CD4-positive, CD25-positive, alpha-beta regulatory T cell (primary cell): ENCODE data around the gene KCTD6. TPM values are rescaled to one million over a fixed set of nuclear protein-coding genes. Genes with fewer than 3 reads are reported as not detected.
"Not testable (repeated sequence)": the region's sequence is repeated elsewhere in the genome, so short reads cannot be mapped to it uniquely, and the experiment has no call there.

Experiments used
- ATAC-seq, 2 donors: fragments of 150-1000 bp; cut with Tn5 transposase; one replicate each; pipeline ENCODE4 v1.10.0; 2021; ENCODE audit warnings: low read depth in 2 of 2, moderate number of reproducible peaks in 2 of 2, moderate library complexity in 1 of 2
- DNase-seq, 3 donors: peaks; one replicate each; pipeline versions ENCODE4 v3.0.0 to v3.0.0-alpha.2; 2012 to 2022; ENCODE audit warnings: mixed read lengths in 1 of 3
- H3K27ac ChIP-seq: one replicate; pipeline ENCODE4 v1.7.0; 2013; ENCODE audit warnings: mild to moderate bottlenecking, low read length; ENCODE audit not compliant: insufficient read depth, poor library complexity, severe bottlenecking
- H3K27me3 ChIP-seq: one replicate; pipeline ENCODE4 v1.7.0; 2013; ENCODE audit warnings: low read length; ENCODE audit not compliant: control insufficient read depth, insufficient read depth
- H3K36me3 ChIP-seq: one replicate; pipeline ENCODE4 v1.7.0; 2013; ENCODE audit warnings: mild to moderate bottlenecking, low read length, moderate library complexity; ENCODE audit not compliant: control insufficient read depth, insufficient read depth
- H3K4me1 ChIP-seq: 2 replicates; pipeline ENCODE4 v1.7.0; 2013; ENCODE audit warnings: mild to moderate bottlenecking, low read length; ENCODE audit not compliant: insufficient read depth, control insufficient read depth, poor library complexity, severe bottlenecking
- H3K4me3 ChIP-seq: one replicate; pipeline ENCODE4 v1.7.0; 2013; ENCODE audit warnings: low read depth, mild to moderate bottlenecking, low read length, moderate library complexity
- H3K9me3 ChIP-seq, 2 experiments: 1 replicate in 1 of 2; 2 replicates in 1 of 2; pipeline ENCODE4 v1.7.0; 2013; ENCODE audit warnings: low read length in 2 of 2, mild to moderate bottlenecking in 1 of 2, moderate library complexity in 1 of 2; ENCODE audit not compliant: control insufficient read depth in 2 of 2
- H3K27ac Mint-ChIP-seq, 3 donors: one replicate each; pipeline ENCODE4 v1.8.0; 2020 to 2022; ENCODE audit warnings: mild to moderate bottlenecking in 3 of 3, mixed read lengths in 3 of 3, moderate library complexity in 2 of 3
- H3K27me3 Mint-ChIP-seq: one replicate; pipeline ENCODE4 v1.8.0; 2022; ENCODE audit warnings: mild to moderate bottlenecking, mixed read lengths
- H3K36me3 Mint-ChIP-seq: one replicate; pipeline ENCODE4 v1.8.0; 2020; ENCODE audit warnings: mixed read lengths
- H3K4me1 Mint-ChIP-seq, 4 donors: one replicate each; pipeline ENCODE4 v1.8.0; 2020 to 2022; ENCODE audit warnings: mixed read lengths in 4 of 4, mild to moderate bottlenecking in 1 of 4
- H3K4me3 Mint-ChIP-seq, 4 donors: one replicate each; pipeline ENCODE4 v1.8.0; 2020 to 2022; ENCODE audit warnings: mild to moderate bottlenecking in 4 of 4, mixed read lengths in 4 of 4, moderate library complexity in 3 of 4
- H3K9me3 Mint-ChIP-seq, 7 donors: one replicate each; pipeline ENCODE4 v1.8.0; 2020 to 2022; ENCODE audit warnings: mixed read lengths in 7 of 7, mild to moderate bottlenecking in 3 of 7, moderate library complexity in 2 of 7
- polyA plus RNA-seq, 4 donors: library from polyadenylated mRNA; unstranded; fragments of 300-500 nt; fragmentation: Illumina TruSeq; gene quantifications; one replicate each; pipeline ENCODE4 v1.2.3, GENCODE V29; 2021
- total RNA-seq: library from RNA; stranded (reverse); gene quantifications from one replicate; pipeline ENCODE4 v1.2.3, GENCODE V29; 2022

The KCTD6 gene
- total and polyA plus RNA-seq, 5 donors from 2014 or later = 5.8 to 14.3 (median 9.8) TPM

DNA sequence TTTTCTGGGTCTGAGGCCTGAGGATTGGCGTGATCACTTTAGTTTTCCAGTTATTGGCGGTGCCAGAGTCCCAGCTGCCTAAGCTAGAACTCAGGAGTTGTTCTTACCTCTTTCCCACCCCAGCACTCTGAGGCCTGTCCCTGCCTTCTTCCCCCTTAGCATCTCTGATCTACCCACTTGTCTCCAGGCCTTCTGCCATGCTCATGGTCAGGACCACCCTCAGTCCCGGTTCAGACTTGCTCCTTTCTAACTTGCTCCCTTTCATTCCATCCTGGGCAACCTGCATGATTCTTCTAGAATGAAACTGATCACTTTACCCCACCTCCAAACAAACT, 29.4 kb downstream of the KCTD6 start:
- ATAC-seq (no peak), DNase-seq (no peak)
- H3K4me1 ChIP-seq = no peaks in the 10 kb centered on the region
- H3K4me3 ChIP-seq = no peak overlapping the region
- Mint-ChIP-seq H3K9me3 (no peaks in the 10 kb centered on the region), H3K27ac (peak overlapping the region in 1 of 3 donors; percentile 63), H3K36me3 (no peaks in the 10 kb centered on the region), H3K27me3 (no peaks in the 10 kb centered on the region), H3K4me1 (no peaks in the 10 kb centered on the region), H3K4me3 (no peak overlapping the region)
- no peak overlapping the region for H3K27ac ChIP-seq
- no peaks in the 10 kb centered on the region for H3K36me3 ChIP-seq
- no peaks in the 10 kb centered on the region for H3K27me3 ChIP-seq
- H3K9me3 ChIP-seq = no peaks in the 10 kb centered on the region

GRCh38 chr3:58521917-58522631, 30.2 kb downstream of the KCTD6 start:
- Histone ChIP-seq H3K27ac (no peak overlapping the region), H3K27me3 (no peaks in the 10 kb centered on the region), H3K4me1 (no peaks in the 10 kb centered on the region), H3K4me3 (no peak overlapping the region), H3K9me3 (no peaks in the 10 kb centered on the region), H3K36me3 (no peaks in the 10 kb centered on the region)
- Mint-ChIP-seq H3K4me1 (no peaks in the 10 kb centered on the region), H3K4me3 (no peak overlapping the region), H3K27ac (peak overlapping the region in 1 of 3 donors; percentile 63), H3K27me3 (no peaks in the 10 kb centered on the region), H3K36me3 (no peaks in the 10 kb centered on the region), H3K9me3 (no peaks in the 10 kb centered on the region)
- ATAC-seq (no peak), DNase-seq (no peak)

- Histone ChIP-seq H3K27me3 (no peaks in the 10 kb centered on the region), H3K4me3 (no peak overlapping the region), H3K9me3 (no peaks in the 10 kb centered on the region), H3K4me1 (no peaks in the 10 kb centered on the region), H3K27ac (no peak overlapping the region), H3K36me3 (no peaks in the 10 kb centered on the region)
- no peaks in the 10 kb centered on the region for H3K27me3 Mint-ChIP-seq
- no peak overlapping the region for H3K4me3 Mint-ChIP-seq
- DNase-seq (no peak), ATAC-seq (no peak)
- H3K27ac Mint-ChIP-seq = no peak overlapping the region
- no peaks in the 10 kb centered on the region for H3K4me1 Mint-ChIP-seq
- H3K36me3 Mint-ChIP-seq = no peaks in the 10 kb centered on the region
- H3K9me3 Mint-ChIP-seq = no peaks in the 10 kb centered on the region
Measured at GRCh38 chr3:58522759-58523425, 31.0 kb downstream of the KCTD6 start.

DNA sequence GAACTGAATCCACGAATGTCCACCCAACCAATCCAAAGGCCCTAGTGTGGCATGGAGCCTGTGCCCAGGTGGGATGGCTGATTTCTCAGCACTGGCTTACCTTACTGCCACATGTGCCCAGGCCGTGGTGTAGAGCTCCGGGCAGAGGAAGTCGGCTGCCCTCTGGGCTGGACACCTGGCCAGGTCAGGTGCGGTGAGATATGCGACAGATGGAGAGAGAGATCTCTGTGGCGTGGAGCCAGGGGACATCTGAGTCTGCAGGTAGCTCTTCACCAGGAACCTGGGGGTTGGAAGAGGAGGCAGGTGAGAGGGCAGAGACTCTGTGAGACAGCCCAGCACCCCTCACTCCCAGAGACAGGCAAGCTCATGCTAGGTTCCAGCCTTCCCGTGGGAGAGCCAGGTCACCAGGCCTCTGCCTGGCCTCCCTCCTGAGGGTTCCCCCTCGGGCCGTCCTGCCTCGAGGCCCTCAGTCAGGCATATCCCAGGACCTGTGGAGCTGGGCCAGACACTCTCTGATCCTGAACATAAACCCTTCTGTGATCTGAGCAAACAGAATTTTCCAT, 32.5 kb downstream of the KCTD6 start:
- no peak for DNase-seq
- H3K4me3 Mint-ChIP-seq = no peak overlapping the region
- H3K9me3 Mint-ChIP-seq = no peaks in the 10 kb centered on the region
- Histone ChIP-seq H3K4me3 (no peak overlapping the region), H3K9me3 (no peaks in the 10 kb centered on the region), H3K36me3 (no peaks in the 10 kb centered on the region), H3K4me1 (no peaks in the 10 kb centered on the region), H3K27ac (no peak overlapping the region), H3K27me3 (no peaks in the 10 kb centered on the region)
- ATAC-seq = no peak
- H3K36me3 Mint-ChIP-seq = no peaks in the 10 kb centered on the region
- H3K27me3 Mint-ChIP-seq = no peaks in the 10 kb centered on the region
- no peak overlapping the region for H3K27ac Mint-ChIP-seq
- no peaks in the 10 kb centered on the region for H3K4me1 Mint-ChIP-seq

GRCh38 chr3:58526515-58526957, 34.6 kb downstream of the KCTD6 start:
- Histone ChIP-seq H3K4me1 (no peaks in the 10 kb centered on the region), H3K27ac (no peak overlapping the region), H3K4me3 (no peak overlapping the region), H3K36me3 (no peaks in the 10 kb centered on the region), H3K9me3 (no peaks in the 10 kb centered on the region), H3K27me3 (no peaks in the 10 kb centered on the region)
- H3K27ac Mint-ChIP-seq = no peak overlapping the region
- no peaks in the 10 kb centered on the region for H3K4me1 Mint-ChIP-seq
- H3K9me3 Mint-ChIP-seq = no peaks in the 10 kb centered on the region
- H3K36me3 Mint-ChIP-seq = no peaks in the 10 kb centered on the region
- no peak for DNase-seq
- ATAC-seq = peak in 1 of 2 donors; percentile 6
- no peak overlapping the region for H3K4me3 Mint-ChIP-seq
- no peaks in the 10 kb centered on the region for H3K27me3 Mint-ChIP-seq

DNA sequence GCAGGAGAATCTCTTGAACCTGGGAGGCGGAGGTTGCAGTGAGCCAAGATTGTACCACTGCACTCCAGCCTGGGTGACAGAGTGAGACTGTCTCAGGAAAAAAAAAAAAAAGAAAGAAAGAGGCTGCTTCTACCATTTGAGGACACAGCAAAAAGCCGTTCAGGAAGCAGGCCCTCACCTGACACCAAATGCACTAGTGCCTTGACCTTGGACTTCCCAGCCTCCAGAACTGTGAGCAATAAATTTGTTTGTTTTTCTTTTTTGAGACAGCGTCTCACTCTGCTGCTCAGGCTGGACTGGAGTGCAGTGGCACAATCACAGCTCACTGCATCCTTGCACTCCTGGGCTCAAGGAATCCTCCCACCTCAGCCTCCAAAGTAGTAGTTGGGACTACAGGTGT, 35.5 kb downstream of the KCTD6 start:
- DNase-seq, H3K4me3 Mint-ChIP-seq, H3K27me3 Mint-ChIP-seq, H3K4me1 Mint-ChIP-seq, H3K27ac ChIP-seq, H3K9me3 ChIP-seq, H3K4me3 ChIP-seq, H3K27me3 ChIP-seq, ATAC-seq, H3K4me1 ChIP-seq, H3K36me3 Mint-ChIP-seq, H3K36me3 ChIP-seq, H3K9me3 Mint-ChIP-seq, H3K27ac Mint-ChIP-seq: not testable (repeated sequence)

DNA sequence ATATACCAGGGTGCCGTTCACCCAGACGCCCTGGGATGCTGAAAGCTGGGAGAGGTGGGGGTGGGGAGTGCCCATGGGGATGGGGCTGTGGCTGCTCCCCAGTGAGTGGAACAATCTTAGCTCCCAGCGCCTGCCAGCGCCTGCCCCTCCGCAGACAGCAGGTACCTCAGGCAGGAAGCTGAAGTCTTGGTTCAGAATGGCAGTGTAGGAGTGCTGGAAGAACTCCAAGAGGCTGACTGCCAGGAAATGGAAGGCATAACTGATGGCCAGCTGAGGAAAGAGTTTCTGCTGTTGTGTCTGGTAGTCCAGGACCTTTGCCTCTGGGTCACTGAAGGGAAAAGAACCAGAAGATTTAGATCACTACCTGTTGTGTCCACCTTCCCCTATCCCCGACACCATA, 36.7 kb downstream of the KCTD6 start:
- Mint-ChIP-seq H3K27me3 (no peaks in the 10 kb centered on the region), H3K27ac (no peak overlapping the region), H3K4me3 (no peak overlapping the region), H3K36me3 (no peaks in the 10 kb centered on the region), H3K9me3 (no peaks in the 10 kb centered on the region), H3K4me1 (peaks cover 4 to 8% (median 7%) of the 10 kb centered on the region in 4 donors)
- Histone ChIP-seq H3K27ac (no peak overlapping the region), H3K27me3 (no peaks in the 10 kb centered on the region), H3K36me3 (no peaks in the 10 kb centered on the region), H3K4me3 (no peak overlapping the region), H3K4me1 (peaks cover 5% of the 10 kb centered on the region), H3K9me3 (no peaks in the 10 kb centered on the region)
- ATAC-seq = no peak
- DNase-seq = no peak
